ENCODE data around the gene SIGLEC12. TPM values are rescaled to one million over a fixed set of nuclear protein-coding genes. Genes with fewer than 3 reads are reported as not detected.
A peak's percentile ranks its signal among the peaks of the same experiment; 100 is the strongest.

SIGLEC12 gene
- total and polyA plus RNA-seq, 9 of the 15 experiments (the other 6 are each of a cell fraction or from before 2014, with no cell fraction given) = 0.08 to 1.3 (median 0.54) TPM

DNA sequence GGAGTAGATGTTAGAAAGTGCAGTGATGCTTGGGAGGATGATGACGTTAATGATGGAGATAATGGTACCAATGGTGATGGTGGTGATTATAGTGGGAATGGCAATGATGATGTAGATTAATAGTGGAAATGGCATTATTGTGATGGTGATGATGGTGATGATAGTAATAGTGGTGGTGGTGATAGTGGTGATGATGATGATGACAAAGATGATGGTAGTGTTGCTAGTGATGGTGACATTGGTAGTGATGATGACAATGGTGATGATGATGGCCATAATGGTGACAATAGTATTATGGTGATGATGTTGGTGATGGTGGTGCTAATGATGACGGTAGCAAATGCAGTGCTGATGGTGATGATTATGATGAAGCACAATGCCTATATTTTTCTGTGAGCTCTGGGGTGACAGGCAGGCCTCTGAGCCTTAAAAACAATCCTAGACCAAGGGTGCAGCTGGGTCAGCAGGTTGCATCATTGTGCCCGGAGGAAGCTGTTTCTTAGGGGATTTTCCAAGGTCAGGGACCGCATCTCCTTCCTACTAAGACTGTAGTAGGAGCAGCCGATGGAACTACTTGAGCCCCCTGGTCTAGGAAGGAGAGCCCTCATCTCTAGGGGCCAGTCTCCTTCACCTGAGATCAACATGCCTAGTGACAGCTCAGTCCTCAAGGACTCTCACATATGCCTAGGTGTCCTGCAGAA is 15.5 kb downstream of the SIGLEC12 start:
- Histone ChIP-seq H3K4me3 (no peak overlapping the region), H3K4me2 (ENCODE audit: insufficient read depth, low read length) (no peak overlapping the region), H3K9me1 (ENCODE audit: control insufficient read depth, insufficient read depth, low read length) (no peaks in the 10 kb centered on the region), H4K20me1 (replicated peaks; ENCODE audit: control insufficient read depth, insufficient read depth, low read length) (no peaks in the 10 kb centered on the region), H3K27me3 (ENCODE audit: control insufficient read depth in 2 of 2, insufficient read depth in 2 of 2, low read length in 2 of 2) (no peaks in the 10 kb centered on the region), H3K4me1 (replicated peaks in 1 of 2; ENCODE audit: control insufficient read depth in 2 of 2, insufficient read depth in 2 of 2, low read length in 2 of 2) (peaks cover 0 to 8% of the 10 kb centered on the region in 2 experiments; a peak in 3 of 5 replicates), H3K79me2 (ENCODE audit: control insufficient read depth, insufficient read depth, low read length) (no peaks in the 10 kb centered on the region), H2AFZ (ENCODE audit: low read depth, low read length) (no peak overlapping the region), H3K9me3 (replicated peaks; ENCODE audit: control insufficient read depth, insufficient read depth, low read depth, low read length) (no peaks in the 10 kb centered on the region), H3K9ac (ENCODE audit: insufficient read depth in 1 of 2, low read depth in 2 of 2, low read length in 2 of 2) (no peak overlapping the region), H3K36me3 (ENCODE audit: control insufficient read depth, insufficient read depth, low read length) (no peaks in the 10 kb centered on the region), H3K27ac (ENCODE audit: extremely low read depth, low read depth, low read length) (no peak overlapping the region)
- WGBS (ENCODE audit: insufficient coverage, low coverage, missing lambda C conversion rate) = 19% methylated on average over 5 of the region's 5 CpGs
- TF ChIP-seq EHMT2 (IDR thresholded peaks at IDR 0.05) (peak; percentile 80), BMI1 (IDR thresholded peaks at IDR 0.05; ENCODE audit: low read length) (no peak), SUPT5H (IDR thresholded peaks at IDR 0.05) (no peak), ZFP91 (CRISPR knock-in tag; IDR thresholded peaks at IDR 0.05) (no peak), GATAD2B (IDR thresholded peaks at IDR 0.05; ENCODE audit: borderline replicate concordance) (no peak), KLF1 (tag; IDR thresholded peaks at IDR 0.05) (no peak), TRIM25 (IDR thresholded peaks at IDR 0.05; ENCODE audit: borderline replicate concordance) (no peak), ZNF79 (CRISPR knock-in tag; IDR thresholded peaks at IDR 0.05; ENCODE audit: low read depth) (no peak), ETS1 (conservative IDR thresholded peaks at IDR 0.05; ENCODE audit: control insufficient read depth, low read depth, low read length) (no peak), HDAC1 (IDR thresholded peaks at IDR 0.05) (0 out of 4 replicates have a peak, but pooled peaks of 1 of the 2 experiments have one; percentile 41)
- TF ChIP-seq, protein P1, sequence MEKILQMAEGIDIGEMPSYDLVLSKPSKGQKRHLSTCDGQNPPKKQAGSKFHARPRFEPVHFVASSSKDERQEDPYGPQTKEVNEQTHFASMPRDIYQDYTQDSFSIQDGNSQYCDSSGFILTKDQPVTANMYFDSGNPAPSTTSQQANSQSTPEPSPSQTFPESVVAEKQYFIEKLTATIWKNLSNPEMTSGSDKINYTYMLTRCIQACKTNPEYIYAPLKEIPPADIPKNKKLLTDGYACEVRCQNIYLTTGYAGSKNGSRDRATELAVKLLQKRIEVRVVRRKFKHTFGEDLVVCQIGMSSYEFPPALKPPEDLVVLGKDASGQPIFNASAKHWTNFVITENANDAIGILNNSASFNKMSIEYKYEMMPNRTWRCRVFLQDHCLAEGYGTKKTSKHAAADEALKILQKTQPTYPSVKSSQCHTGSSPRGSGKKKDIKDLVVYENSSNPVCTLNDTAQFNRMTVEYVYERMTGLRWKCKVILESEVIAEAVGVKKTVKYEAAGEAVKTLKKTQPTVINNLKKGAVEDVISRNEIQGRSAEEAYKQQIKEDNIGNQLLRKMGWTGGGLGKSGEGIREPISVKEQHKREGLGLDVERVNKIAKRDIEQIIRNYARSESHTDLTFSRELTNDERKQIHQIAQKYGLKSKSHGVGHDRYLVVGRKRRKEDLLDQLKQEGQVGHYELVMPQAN (IDR thresholded peaks at IDR 0.05; ENCODE audit: borderline replicate concordance) = no peak
- TF ChIP-seq, protein P2, sequence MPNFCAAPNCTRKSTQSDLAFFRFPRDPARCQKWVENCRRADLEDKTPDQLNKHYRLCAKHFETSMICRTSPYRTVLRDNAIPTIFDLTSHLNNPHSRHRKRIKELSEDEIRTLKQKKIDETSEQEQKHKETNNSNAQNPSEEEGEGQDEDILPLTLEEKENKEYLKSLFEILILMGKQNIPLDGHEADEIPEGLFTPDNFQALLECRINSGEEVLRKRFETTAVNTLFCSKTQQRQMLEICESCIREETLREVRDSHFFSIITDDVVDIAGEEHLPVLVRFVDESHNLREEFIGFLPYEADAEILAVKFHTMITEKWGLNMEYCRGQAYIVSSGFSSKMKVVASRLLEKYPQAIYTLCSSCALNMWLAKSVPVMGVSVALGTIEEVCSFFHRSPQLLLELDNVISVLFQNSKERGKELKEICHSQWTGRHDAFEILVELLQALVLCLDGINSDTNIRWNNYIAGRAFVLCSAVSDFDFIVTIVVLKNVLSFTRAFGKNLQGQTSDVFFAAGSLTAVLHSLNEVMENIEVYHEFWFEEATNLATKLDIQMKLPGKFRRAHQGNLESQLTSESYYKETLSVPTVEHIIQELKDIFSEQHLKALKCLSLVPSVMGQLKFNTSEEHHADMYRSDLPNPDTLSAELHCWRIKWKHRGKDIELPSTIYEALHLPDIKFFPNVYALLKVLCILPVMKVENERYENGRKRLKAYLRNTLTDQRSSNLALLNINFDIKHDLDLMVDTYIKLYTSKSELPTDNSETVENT (CRISPR knock-in tag; IDR thresholded peaks at IDR 0.05) = no peak
- intact Hi-C loops (cut with micrococcal nuclease) (no loop called here), in situ Hi-C loops (cut with MboI) (no loop called here)
- ATAC-seq (no peak), FAIRE-seq (no peak), DNase-seq (ENCODE audit: extremely low read depth in 1 of 4, low spot score in 3 of 4) (no peak)
- ChIA-PET POLR2A (interaction anchor here (0.6 to 2.1 kb wide), 4 partner anchors 12 to 92 kb away, joined by 3 to 7 read pairs (median 4); no protein-coding TSS in a partner anchor), CTCF (ENCODE audit: low intra/inter-chr PET ratio) (no interaction called here)
- BruUV-seq (replicated peaks) = no TSS peak

Data from K562 (cell line).